Keratinocyte (primary cell): ENCODE data around the gene SUN5. TPM values are rescaled to one million over a fixed set of nuclear protein-coding genes. Genes with fewer than 3 reads are reported as not detected.

ENCODE experiments used
- DNase-seq: peaks from one replicate; pipeline ENCODE4 v3.0.0-alpha.2; 2011; ENCODE audit warnings: low read depth, missing footprints, low spot score
- FAIRE-seq: peaks from 2 replicates; lab custom pipeline; 2011; peaks lifted over from hg19 to GRCh38; lab: Jason Lieb, UNC
- H2AFZ ChIP-seq: 2 replicates; pipeline ENCODE4 v1.6.0; 2012; ENCODE audit warnings: low read length, control low read depth, inconsistent platforms; ENCODE audit not compliant: control insufficient read depth
- H3K27ac ChIP-seq: 2 replicates; pipeline ENCODE4 v1.5.1; 2011; ENCODE audit warnings: low read length; ENCODE audit not compliant: control insufficient read depth, insufficient read depth
- H3K27me3 ChIP-seq: 3 replicates; pipeline ENCODE4 v1.6.0; 2011; ENCODE audit warnings: low read length; ENCODE audit not compliant: control insufficient read depth, insufficient read depth; ENCODE audit errors: extremely low read depth
- H3K36me3 ChIP-seq, 2 experiments: 2 replicates in 1 of 2; 3 replicates in 1 of 2; pipeline ENCODE4 v1.5.1; 2011; ENCODE audit warnings: low read length in 2 of 2, mild to moderate bottlenecking in 1 of 2; ENCODE audit not compliant: control insufficient read depth in 2 of 2, insufficient read depth in 2 of 2; ENCODE audit errors: extremely low read depth in 1 of 2
- H3K4me1 ChIP-seq: 3 replicates; pipeline ENCODE4 v1.5.1; 2011; ENCODE audit warnings: low read length; ENCODE audit not compliant: control insufficient read depth, insufficient read depth; ENCODE audit errors: extremely low read depth
- H3K4me2 ChIP-seq: 3 replicates; pipeline ENCODE4 v1.6.0; 2011; ENCODE audit warnings: low read depth, low read length; ENCODE audit not compliant: control insufficient read depth, insufficient read depth; ENCODE audit errors: extremely low read depth
- H3K4me3 ChIP-seq, 3 experiments: fragments of 200-600 bp in 1 of 3; sonication (generic) in 1 of 3; 2 replicates in 2 of 3; 3 replicates in 1 of 3; pipeline ENCODE4 v1.5.1; 2011 to 2016; ENCODE audit warnings: low read length in 3 of 3, mild to moderate bottlenecking in 3 of 3, control low read depth in 2 of 3, inconsistent platforms in 1 of 3, low read depth in 1 of 3, mixed read lengths in 1 of 3, mixed run types in 1 of 3, moderate library complexity in 1 of 3; ENCODE audit not compliant: control insufficient read depth in 2 of 3, insufficient read depth in 2 of 3; ENCODE audit errors: extremely low read depth in 1 of 3
- H3K79me2 ChIP-seq: 2 replicates; pipeline ENCODE4 v1.6.0; 2012; ENCODE audit warnings: low read length; ENCODE audit not compliant: control insufficient read depth, insufficient read depth
- H3K9ac ChIP-seq: 3 replicates; pipeline ENCODE4 v1.6.0; 2011; ENCODE audit warnings: low read length; ENCODE audit not compliant: control insufficient read depth, insufficient read depth; ENCODE audit errors: extremely low read depth
- H3K9me1 ChIP-seq: 3 replicates; pipeline ENCODE4 v1.6.0; 2011; ENCODE audit warnings: low read length; ENCODE audit not compliant: control insufficient read depth, insufficient read depth; ENCODE audit errors: extremely low read depth
- H3K9me3 ChIP-seq: 2 replicates; pipeline ENCODE4 v1.5.1; 2012; ENCODE audit warnings: low read depth, low read length; ENCODE audit not compliant: control insufficient read depth
- H4K20me1 ChIP-seq: 3 replicates; pipeline ENCODE4 v1.6.0; 2011; ENCODE audit warnings: low read length; ENCODE audit not compliant: control insufficient read depth, insufficient read depth; ENCODE audit errors: extremely low read depth
- CTCF ChIP-seq, 3 experiments: IDR thresholded peaks in 1 of 3; conservative IDR thresholded peaks in 1 of 3; optimal IDR thresholded peaks in 1 of 3; 2 replicates in 2 of 3; 3 replicates in 1 of 3; pipeline versions ENCODE3 to v1.5.1; 2011; ENCODE audit warnings: low read length in 3 of 3, mild to moderate bottlenecking in 3 of 3, moderate library complexity in 2 of 3, control low read depth in 1 of 3, inconsistent platforms in 1 of 3; ENCODE audit not compliant: insufficient read depth in 2 of 3; ENCODE audit errors: extremely low read depth in 1 of 3
- EZH2 ChIP-seq: IDR thresholded peaks from one replicate; pipeline ENCODE4 v1.6.1; 2012; ENCODE audit warnings: inconsistent platforms, mild to moderate bottlenecking, low read length, moderate library complexity
- dilution Hi-C: fragments of 300-500 bp; cut with MboI; formaldehyde crosslinking; loops from one replicate; pipeline ENCODE4 v1.7.0; 2020; ENCODE audit warnings: low sequenced_read_pairs; ENCODE audit not compliant: extremely low pct_ligation_motif_present
- polyA plus RNA-seq, 5 experiments: library from polyadenylated mRNA; depleted of rRNA in 3 of 5; stranded (reverse) in 3 of 5; stranded (forward) in 1 of 5; unstranded in 1 of 5; fragments of >200 nt; gene quantifications; 1 replicate in 1 of 5; 2 replicates in 3 of 5; 3 replicates in 1 of 5; pipeline versions ENCODE4 v1.2.1 to v1.2.3, GENCODE V29; 2011 to 2012; ENCODE audit warnings: missing spikeins in 2 of 5, low read depth in 1 of 5, low replicate concordance in 1 of 5

Gene SUN5
- polyA plus RNA-seq, 1 donor (not counting 4 experiments of a cell fraction or from before 2014, with no cell fraction given): not detected

GRCh38 chr20:32995802-32996201 is 8.4 kb downstream of the SUN5 start:
- DNase-seq (no peak), FAIRE-seq (no peak)
- no peaks in the 10 kb centered on the region for H3K79me2 ChIP-seq
- H3K9me1 ChIP-seq: no peaks in the 10 kb centered on the region
- no peak overlapping the region for H3K4me3 ChIP-seq
- H3K27ac ChIP-seq: no peak overlapping the region
- no peaks in the 10 kb centered on the region for H3K36me3 ChIP-seq
- H4K20me1 ChIP-seq: no peaks in the 10 kb centered on the region
- dilution Hi-C loops: no loop called here
- H3K4me2 ChIP-seq: no peak overlapping the region
- TF ChIP-seq CTCF (optimal IDR thresholded peaks at IDR 0.05 in 1 of 3, IDR thresholded peaks at IDR 0.05 in 1 of 3, conservative IDR thresholded peaks at IDR 0.05 in 1 of 3; ENCODE audit: extremely low read depth in 1 of 3, insufficient read depth in 2 of 3, low read length in 3 of 3) (peak in 1 of 3 experiments; percentile 21), EZH2 (no peak)
- no peaks in the 10 kb centered on the region for H3K4me1 ChIP-seq
- no peak overlapping the region for H2AFZ ChIP-seq
- H3K27me3 ChIP-seq: no peaks in the 10 kb centered on the region
- no peak overlapping the region for H3K9ac ChIP-seq
- H3K9me3 ChIP-seq: no peaks in the 10 kb centered on the region

GRCh38 chr20:32993496-32994050 is 10.7 kb downstream of the SUN5 start:
- H3K9me3 ChIP-seq: no peaks in the 10 kb centered on the region
- FAIRE-seq (no peak), DNase-seq (no peak)
- H4K20me1 ChIP-seq: no peaks in the 10 kb centered on the region
- H3K79me2 ChIP-seq: no peaks in the 10 kb centered on the region
- no peaks in the 10 kb centered on the region for H3K27me3 ChIP-seq
- dilution Hi-C loops: no loop called here
- no peaks in the 10 kb centered on the region for H3K36me3 ChIP-seq
- no peak overlapping the region for H3K9ac ChIP-seq
- no peaks in the 10 kb centered on the region for H3K9me1 ChIP-seq
- TF ChIP-seq EZH2 (no peak), CTCF (optimal IDR thresholded peaks at IDR 0.05 in 1 of 3, IDR thresholded peaks at IDR 0.05 in 1 of 3, conservative IDR thresholded peaks at IDR 0.05 in 1 of 3; ENCODE audit: extremely low read depth in 1 of 3, insufficient read depth in 2 of 3, low read length in 3 of 3) (no peak)
- no peak overlapping the region for H3K27ac ChIP-seq
- no peak overlapping the region for H3K4me2 ChIP-seq
- no peak overlapping the region for H3K4me3 ChIP-seq
- H3K4me1 ChIP-seq: no peaks in the 10 kb centered on the region
- H2AFZ ChIP-seq: no peak overlapping the region
